HepG2 (cell line): Measurements from ENCODE around the gene BIRC2. TPM values are rescaled to one million over a fixed set of nuclear protein-coding genes. Genes with fewer than 3 reads are reported as not detected.
A peak's percentile ranks its signal among the peaks of the same experiment; 100 is the strongest.

Experiments used
- ASH2L ChIP-seq: fragments of 300-600, 200-600 bp; sonication (generic); IDR thresholded peaks from 2 replicates; pipeline ENCODE4 v1.7.0; 2017; ENCODE audit warnings: low read depth, mild to moderate bottlenecking, moderate library complexity, mixed read lengths, low read length; ENCODE audit not compliant: insufficient read length
- ATF1 ChIP-seq: IDR thresholded peaks from 2 replicates; pipeline ENCODE4 v1.6.1; 2016; ENCODE audit warnings: mild to moderate bottlenecking, control low read depth
- BRCA1 ChIP-seq: sonication (generic); formaldehyde crosslinking; IDR thresholded peaks from 2 replicates; pipeline ENCODE4 v1.4.0; 2020; ENCODE audit warnings: missing genetic modification reagents
- CENPT ChIP-seq: sonication (generic); formaldehyde crosslinking; IDR thresholded peaks from 2 replicates; pipeline ENCODE4 v1.8.0; 2022; ENCODE audit warnings: low read depth, mild to moderate bottlenecking, moderate library complexity, missing genetic modification reagents
- ERF ChIP-seq: IDR thresholded peaks from 2 replicates; pipeline ENCODE4 v1.6.1; 2018; ENCODE audit warnings: missing biosample characterization, missing genetic modification reagents
- FOSL2 ChIP-seq: sonication (generic); formaldehyde crosslinking; IDR thresholded peaks from 2 replicates; pipeline ENCODE4 v1.4.0; 2020; ENCODE audit warnings: missing genetic modification reagents
- GLMP ChIP-seq: sonication (generic); formaldehyde crosslinking; IDR thresholded peaks from 2 replicates; pipeline ENCODE4 v1.9.0; 2021; ENCODE audit warnings: missing genetic modification reagents, mild to moderate bottlenecking, borderline replicate concordance
- IKZF5 ChIP-seq: IDR thresholded peaks from 2 replicates; pipeline ENCODE4 v1.6.1; 2018; ENCODE audit warnings: missing genetic modification reagents, mild to moderate bottlenecking, missing compliant biosample characterization
- MAF1 ChIP-seq: sonication (generic); formaldehyde crosslinking; IDR thresholded peaks from 2 replicates; pipeline ENCODE4 v1.5.0; 2020; ENCODE audit warnings: missing genetic modification reagents, borderline replicate concordance
- PBX2 ChIP-seq: IDR thresholded peaks from 2 replicates; pipeline ENCODE4 v1.6.1; 2016; ENCODE audit warnings: control low read depth
- PBX3 ChIP-seq: sonication (generic); formaldehyde crosslinking; IDR thresholded peaks from 2 replicates; pipeline ENCODE4 v1.8.1; 2023; ENCODE audit warnings: missing genetic modification reagents, inconsistent platforms, borderline replicate concordance
- RFXAP ChIP-seq: sonication (generic); formaldehyde crosslinking; IDR thresholded peaks from 2 replicates; pipeline ENCODE4 v1.4.0; 2020; ENCODE audit warnings: missing genetic modification reagents, borderline replicate concordance
- RNF2 ChIP-seq: fragments of 450-650 bp; conservative IDR thresholded peaks from 2 replicates; pipeline ENCODE4 v1.6.1; 2016; ENCODE audit warnings: low read depth
- SATB2 ChIP-seq: sonication (generic); formaldehyde crosslinking; IDR thresholded peaks from 2 replicates; pipeline ENCODE4 v1.5.0; 2020; ENCODE audit warnings: missing genetic modification reagents
- SRSF9 ChIP-seq: fragments of 200-400 bp; formaldehyde crosslinking; IDR thresholded peaks from 2 replicates; pipeline ENCODE4 v1.6.1; 2018; ENCODE audit warnings: borderline replicate concordance, mild to moderate bottlenecking, low read depth, low read length; ENCODE audit not compliant: insufficient read depth, poor library complexity, severe bottlenecking
- ZFP90 ChIP-seq: sonication (generic); formaldehyde crosslinking; IDR thresholded peaks from 2 replicates; pipeline ENCODE4 v1.8.0; 2022; ENCODE audit warnings: missing genetic modification reagents, mild to moderate bottlenecking, inconsistent platforms, borderline replicate concordance
- ZNF138 ChIP-seq: sonication (generic); formaldehyde crosslinking; IDR thresholded peaks from 2 replicates; pipeline ENCODE4 v1.5.0; 2020; ENCODE audit warnings: mild to moderate bottlenecking, low read depth, missing genetic modification reagents
- ZNF317 ChIP-seq: sonication (generic); formaldehyde crosslinking; IDR thresholded peaks from 2 replicates; pipeline ENCODE4 v1.5.0; 2020; ENCODE audit warnings: mild to moderate bottlenecking, missing genetic modification reagents
- ZNF558 ChIP-seq: sonication (generic); formaldehyde crosslinking; IDR thresholded peaks from 2 replicates; pipeline ENCODE4 v1.9.0; 2022; ENCODE audit warnings: mild to moderate bottlenecking, missing genetic modification reagents, borderline replicate concordance
- ZNF670 ChIP-seq: sonication (generic); formaldehyde crosslinking; IDR thresholded peaks from 2 replicates; pipeline ENCODE4 v1.8.0; 2022; ENCODE audit warnings: mild to moderate bottlenecking, missing genetic modification reagents, borderline replicate concordance
- ZNF720 ChIP-seq: sonication (generic); formaldehyde crosslinking; IDR thresholded peaks from 2 replicates; pipeline ENCODE4 v1.4.0; 2020; ENCODE audit warnings: missing genetic modification reagents
- ZNF766 ChIP-seq: sonication (generic); formaldehyde crosslinking; IDR thresholded peaks from 2 replicates; pipeline ENCODE4 v1.5.0; 2020; ENCODE audit warnings: missing genetic modification reagents, borderline replicate concordance
- ZNF800 ChIP-seq: sonication (generic); formaldehyde crosslinking; IDR thresholded peaks from 2 replicates; pipeline ENCODE4 v1.4.0; 2020; ENCODE audit warnings: missing genetic modification reagents
- polyA plus RNA-seq, 8 experiments: library from polyadenylated mRNA; depleted of rRNA in 3 of 8; stranded (reverse) in 7 of 8; unstranded in 1 of 8; fragments of >200 nt; fragmentation: Illumina TruSeq in 4 of 8; extraction: Trizol in 4 of 8; gene quantifications; 2 replicates each; pipeline versions ENCODE4 v1.2.1 to v1.2.3, GENCODE V29; 2011 to 2016; ENCODE audit warnings: low read depth in 4 of 8, missing spikeins in 1 of 8, mixed read lengths in 1 of 8; ENCODE audit not compliant: insufficient read depth in 1 of 8
- total RNA-seq, 5 experiments: library from RNA; depleted of rRNA; stranded (reverse); fragments of >200 nt; fragmentation: Illumina TruSeq; extraction: Trizol; gene quantifications; 2 replicates each; pipeline ENCODE4 v1.2.3, GENCODE V29; 2016; ENCODE audit warnings: low read depth in 1 of 5

Gene BIRC2
- total and polyA plus RNA-seq, 2 of the 13 experiments (the other 11 are each of a cell fraction or from before 2014, with no cell fraction given): 61.7 to 62.2 TPM

- TF ChIP-seq ZNF670 (CRISPR knock-in tag): peak; percentile 39; the same call in 1 of the 2 replicates
- TF ChIP-seq ZNF800 (CRISPR knock-in tag): no peak
- TF ChIP-seq BRCA1 (CRISPR knock-in tag): no peak
- TF ChIP-seq FOSL2 (CRISPR knock-in tag): peak; percentile 37; the same call in 1 of the 2 replicates
- no peak for TF ChIP-seq ZNF138 (CRISPR knock-in tag)
- TF ChIP-seq RNF2: no peak; the same call in 1 of the 2 replicates
- no peak for TF ChIP-seq PBX3
- TF ChIP-seq GLMP: no peak
- TF ChIP-seq ZNF766 (CRISPR knock-in tag): no peak
- peak; percentile 37; the same call in 1 of the 2 replicates for TF ChIP-seq IKZF5 (CRISPR knock-in tag)
- peak; percentile 29; the same call in 1 of the 2 replicates for TF ChIP-seq ERF (CRISPR knock-in tag)
- TF ChIP-seq ASH2L: peak; percentile 73
- TF ChIP-seq ZNF720: no peak
- no peak for TF ChIP-seq ZFP90 (CRISPR knock-in tag)
- TF ChIP-seq SRSF9: no peak
- peak; percentile 21; the same call in 1 of the 2 replicates for TF ChIP-seq PBX2 (CRISPR knock-in tag)
- no peak for TF ChIP-seq MAF1
- no peak for TF ChIP-seq SATB2
- peak; percentile 65; the same call in 1 of the 2 replicates for TF ChIP-seq ZNF317
- TF ChIP-seq RFXAP (CRISPR knock-in tag): no peak
- TF ChIP-seq CENPT (CRISPR knock-in tag): 0 out of 2 replicates have a peak, but pooled peaks have one; percentile 61
- TF ChIP-seq ZNF558: no peak
- TF ChIP-seq ATF1 (CRISPR knock-in tag): no peak
Observed at GRCh38 chr11:102317099-102317767, 29.8 kb upstream of the BIRC2 start, which contains the start of gene BIRC3 (continued).
